Stimulated activated memory B cell treated with anti-CD40 and anti-IgM and Interleukin-4, amounts not matched to agents 10 μg/mL and 1 μg/mL and 100 μg/mL, for 72 hours (primary cell): ENCODE results near the gene ENOSF1.
"Not testable (repeated sequence)": the region's sequence is repeated elsewhere in the genome, so short reads cannot be mapped to it uniquely, and the experiment has no call there.

Experiments used
- ATAC-seq: fragments of 150-1000 bp; cut with Tn5 transposase; 2 replicates; pipeline ENCODE4 v1.10.0; 2021
- H3K27ac Mint-ChIP-seq: one replicate; pipeline ENCODE4 v1.8.0; 2022; ENCODE audit warnings: mild to moderate bottlenecking, mixed read lengths
- H3K27me3 Mint-ChIP-seq: one replicate; pipeline ENCODE4 v1.8.0; 2022; ENCODE audit warnings: mixed read lengths
- H3K36me3 Mint-ChIP-seq: one replicate; pipeline ENCODE4 v1.8.0; 2022; ENCODE audit warnings: mixed read lengths
- H3K4me1 Mint-ChIP-seq: one replicate; pipeline ENCODE4 v1.8.0; 2022; ENCODE audit warnings: mixed read lengths
- H3K4me3 Mint-ChIP-seq: one replicate; pipeline ENCODE4 v1.8.0; 2022; ENCODE audit warnings: mild to moderate bottlenecking, moderate library complexity, mixed read lengths
- H3K9me3 Mint-ChIP-seq: one replicate; pipeline ENCODE4 v1.8.0; 2022; ENCODE audit warnings: mixed read lengths

ENOSF1 gene

GRCh38 chr18:685438-685837 lies 27.0 kb downstream of the ENOSF1 start:
- Mint-ChIP-seq H3K36me3 (peaks cover 14% of the 10 kb centered on the region), H3K27ac (no peak overlapping the region), H3K9me3 (no peaks in the 10 kb centered on the region), H3K4me3 (no peak overlapping the region), H3K4me1 (no peaks in the 10 kb centered on the region), H3K27me3 (no peaks in the 10 kb centered on the region)
- ATAC-seq = no peak

- no peak for ATAC-seq
- Mint-ChIP-seq H3K27me3 (no peaks in the 10 kb centered on the region), H3K27ac (no peak overlapping the region), H3K4me3 (no peak overlapping the region), H3K9me3 (no peaks in the 10 kb centered on the region), H3K36me3 (peaks cover 19% of the 10 kb centered on the region), H3K4me1 (no peaks in the 10 kb centered on the region)
Measured at GRCh38 chr18:683531-683930, 28.9 kb downstream of the ENOSF1 start.

- H3K36me3 Mint-ChIP-seq = peaks cover 19% of the 10 kb centered on the region
- no peak overlapping the region for H3K4me3 Mint-ChIP-seq
- no peak overlapping the region for H3K27ac Mint-ChIP-seq
Measured at GRCh38 chr18:682833-683232, 29.6 kb downstream of the ENOSF1 start.

GRCh38 chr18:682416-682815 lies 30.0 kb downstream of the ENOSF1 start:
- not testable (repeated sequence) for H3K4me1 Mint-ChIP-seq, H3K4me3 Mint-ChIP-seq, H3K27ac Mint-ChIP-seq, H3K9me3 Mint-ChIP-seq, H3K27me3 Mint-ChIP-seq, ATAC-seq
- H3K36me3 Mint-ChIP-seq = peaks cover 19% of the 10 kb centered on the region

More at GRCh38 chr18:682833-683232, 29.6 kb downstream of the ENOSF1 start:
- H3K9me3 Mint-ChIP-seq = no peaks in the 10 kb centered on the region
- no peaks in the 10 kb centered on the region for H3K27me3 Mint-ChIP-seq
- ATAC-seq = no peak
- no peaks in the 10 kb centered on the region for H3K4me1 Mint-ChIP-seq

- H3K27ac Mint-ChIP-seq = no peak overlapping the region
- H3K27me3 Mint-ChIP-seq = no peaks in the 10 kb centered on the region
- ATAC-seq = no peak
- peaks cover 19% of the 10 kb centered on the region for H3K36me3 Mint-ChIP-seq
- no peak overlapping the region for H3K4me3 Mint-ChIP-seq
- no peaks in the 10 kb centered on the region for H3K4me1 Mint-ChIP-seq
- no peaks in the 10 kb centered on the region for H3K9me3 Mint-ChIP-seq
Measured at GRCh38 chr18:681985-682384, 30.4 kb downstream of the ENOSF1 start.

- no peaks in the 10 kb centered on the region for H3K4me1 Mint-ChIP-seq
- H3K9me3 Mint-ChIP-seq = no peaks in the 10 kb centered on the region
- H3K27me3 Mint-ChIP-seq = no peaks in the 10 kb centered on the region
- H3K4me3 Mint-ChIP-seq = no peak overlapping the region
- H3K36me3 Mint-ChIP-seq = peaks cover 33% of the 10 kb centered on the region
- ATAC-seq = no peak
- H3K27ac Mint-ChIP-seq = no peak overlapping the region
Measured at GRCh38 chr18:680392-680791, 32.0 kb downstream of the ENOSF1 start.

- H3K9me3 Mint-ChIP-seq = no peaks in the 10 kb centered on the region
- H3K4me1 Mint-ChIP-seq = no peaks in the 10 kb centered on the region
- no peak for ATAC-seq
- no peak overlapping the region for H3K4me3 Mint-ChIP-seq
- H3K27ac Mint-ChIP-seq = no peak overlapping the region
- peaks cover 33% of the 10 kb centered on the region for H3K36me3 Mint-ChIP-seq
- H3K27me3 Mint-ChIP-seq = no peaks in the 10 kb centered on the region
Measured at GRCh38 chr18:679516-679915, 32.9 kb downstream of the ENOSF1 start.

GRCh38 chr18:678482-679182 lies 33.8 kb downstream of the ENOSF1 start:
- no peaks in the 10 kb centered on the region for H3K9me3 Mint-ChIP-seq
- H3K36me3 Mint-ChIP-seq = peaks cover 33% of the 10 kb centered on the region
- no peak for ATAC-seq
- H3K4me3 Mint-ChIP-seq = no peak overlapping the region
- no peak overlapping the region for H3K27ac Mint-ChIP-seq
- H3K4me1 Mint-ChIP-seq = no peaks in the 10 kb centered on the region
- H3K27me3 Mint-ChIP-seq = no peaks in the 10 kb centered on the region

GRCh38 chr18:677951-678381 lies 34.5 kb downstream of the ENOSF1 start:
- Mint-ChIP-seq H3K9me3 (no peaks in the 10 kb centered on the region), H3K36me3 (peaks cover 33% of the 10 kb centered on the region), H3K4me1 (no peaks in the 10 kb centered on the region), H3K27me3 (no peaks in the 10 kb centered on the region), H3K27ac (no peak overlapping the region), H3K4me3 (no peak overlapping the region)
- no peak for ATAC-seq

GRCh38 chr18:677145-677544 lies 35.3 kb downstream of the ENOSF1 start:
- peaks cover 41% of the 10 kb centered on the region for H3K36me3 Mint-ChIP-seq
- H3K4me1 Mint-ChIP-seq = no peaks in the 10 kb centered on the region
- no peaks in the 10 kb centered on the region for H3K9me3 Mint-ChIP-seq
- no peak overlapping the region for H3K4me3 Mint-ChIP-seq
- ATAC-seq = no peak
- no peaks in the 10 kb centered on the region for H3K27me3 Mint-ChIP-seq
- no peak overlapping the region for H3K27ac Mint-ChIP-seq

- Mint-ChIP-seq H3K36me3 (peaks cover 37% of the 10 kb centered on the region), H3K9me3 (no peaks in the 10 kb centered on the region), H3K27me3 (no peaks in the 10 kb centered on the region), H3K4me3 (no peak overlapping the region), H3K4me1 (no peaks in the 10 kb centered on the region), H3K27ac (no peak overlapping the region)
- no peak for ATAC-seq
Measured at GRCh38 chr18:676736-677135, 35.7 kb downstream of the ENOSF1 start.

- H3K27me3 Mint-ChIP-seq = no peaks in the 10 kb centered on the region
- H3K36me3 Mint-ChIP-seq = peaks cover 37% of the 10 kb centered on the region
- H3K27ac Mint-ChIP-seq = no peak overlapping the region
- ATAC-seq = no peak
- H3K9me3 Mint-ChIP-seq = no peaks in the 10 kb centered on the region
- no peak overlapping the region for H3K4me3 Mint-ChIP-seq
- no peaks in the 10 kb centered on the region for H3K4me1 Mint-ChIP-seq
Measured at GRCh38 chr18:676069-676468, 36.4 kb downstream of the ENOSF1 start.

- Mint-ChIP-seq H3K36me3 (peaks cover 42% of the 10 kb centered on the region), H3K4me3 (no peak overlapping the region), H3K27me3 (no peaks in the 10 kb centered on the region), H3K27ac (no peak overlapping the region), H3K4me1 (no peaks in the 10 kb centered on the region), H3K9me3 (no peaks in the 10 kb centered on the region)
- no peak for ATAC-seq
Measured at GRCh38 chr18:675307-675706, 37.1 kb downstream of the ENOSF1 start.

GRCh38 chr18:673769-674168 lies 38.7 kb downstream of the ENOSF1 start:
- H3K36me3 Mint-ChIP-seq = peaks cover 38% of the 10 kb centered on the region
- no peak overlapping the region for H3K4me3 Mint-ChIP-seq
- no peak for ATAC-seq
- no peaks in the 10 kb centered on the region for H3K4me1 Mint-ChIP-seq
- H3K27me3 Mint-ChIP-seq = no peaks in the 10 kb centered on the region
- no peak overlapping the region for H3K27ac Mint-ChIP-seq
- no peaks in the 10 kb centered on the region for H3K9me3 Mint-ChIP-seq

- ATAC-seq = no peak
- no peak overlapping the region for H3K27ac Mint-ChIP-seq
- peaks cover 43% of the 10 kb centered on the region for H3K36me3 Mint-ChIP-seq
- no peaks in the 10 kb centered on the region for H3K27me3 Mint-ChIP-seq
- no peak overlapping the region for H3K4me3 Mint-ChIP-seq
- no peaks in the 10 kb centered on the region for H3K4me1 Mint-ChIP-seq
- no peaks in the 10 kb centered on the region for H3K9me3 Mint-ChIP-seq
Measured at GRCh38 chr18:673317-673716, 39.1 kb downstream of the ENOSF1 start.

GRCh38 chr18:671405-671804 lies 41.0 kb downstream of the ENOSF1 start:
- Mint-ChIP-seq H3K36me3 (peaks cover 48% of the 10 kb centered on the region), H3K27ac (no peak overlapping the region), H3K9me3 (peaks cover 8% of the 10 kb centered on the region), H3K4me3 (no peak overlapping the region), H3K4me1 (no peaks in the 10 kb centered on the region), H3K27me3 (no peaks in the 10 kb centered on the region)
- ATAC-seq = no peak
